OCI-LY1 (cell line): ENCODE results near the gene IQSEC1.

Experiments
- CTCF ChIP-seq: fragments of 200-600 bp; sonication (generic), shearing (Covaris generic); IDR thresholded peaks from 2 replicates; pipeline ENCODE4 v1.5.1; 2017; ENCODE audit warnings: mild to moderate bottlenecking, antibody characterized with exemption, low read length, moderate library complexity, mixed read lengths
- EZH2 ChIP-seq: fragments of 200-600 bp; sonication (generic), shearing (Covaris generic); IDR thresholded peaks from 2 replicates; pipeline ENCODE4 v1.8.0; 2017; ENCODE audit warnings: borderline replicate concordance, mixed run types, mild to moderate bottlenecking, antibody characterized with exemption, low read length, moderate library complexity, mixed read lengths

DNA sequence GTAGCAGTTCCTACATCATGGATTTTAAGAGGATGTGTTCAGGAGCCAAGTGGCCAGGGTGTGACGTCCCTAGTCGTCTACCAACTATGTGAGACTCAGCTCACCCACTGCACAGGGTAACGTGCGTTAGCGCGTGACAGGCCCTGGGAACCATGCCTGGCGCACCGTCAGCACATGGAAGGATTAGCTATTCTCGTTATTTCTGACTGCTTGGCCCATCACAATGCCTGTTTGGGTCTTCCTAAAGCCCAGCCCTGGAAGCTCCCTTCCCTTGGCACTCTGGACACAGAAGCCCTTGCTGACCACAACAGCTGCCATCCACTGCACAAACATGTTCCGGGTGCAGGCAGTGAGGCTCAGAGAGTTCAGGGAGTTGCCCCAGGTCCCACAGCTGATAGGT is 140.9 kb downstream of the IQSEC1 start:
- TF ChIP-seq CTCF (no peak), EZH2 (no peak)
